Endothelial cell of umbilical vein (primary cell): ENCODE measurements around the gene FBP2. TPM values are rescaled to one million over a fixed set of nuclear protein-coding genes. Genes with fewer than 3 reads are reported as not detected.

Experiments
- BruUV-seq: library from RNA; stranded (reverse); fragments of 400-500 nt; replicated peaks from 2 replicates; lab custom pipeline; 2021; lab: Mats Ljungman, UMichigan
- CTCF ChIA-PET: fragments of 300-600, 350-600 bp; sonication (Branson Sonifier 250); formaldehyde crosslinking; loops from one replicate; lab custom pipeline; 2021; ENCODE audit warnings: antibody characterized with exemption, inconsistent platforms; lab: Charles Lee
- POLR2A ChIA-PET: fragments of 300-600, 350-600 bp; sonication (Branson Sonifier 250); formaldehyde crosslinking; loops from one replicate; lab custom pipeline; 2021; ENCODE audit warnings: antibody characterized with exemption, inconsistent platforms; lab: Charles Lee
- DNase-seq: peaks from one replicate; pipeline ENCODE4 v3.0.0-alpha.2; 2011; ENCODE audit warnings: low read depth, low spot score
- FAIRE-seq: peaks from 2 replicates; lab custom pipeline; 2011; peaks lifted over from hg19 to GRCh38; lab: Jason Lieb, UNC
- H2AFZ ChIP-seq: 2 replicates; pipeline ENCODE4 v1.6.0; 2012; ENCODE audit warnings: low read depth, low read length, control low read depth, inconsistent platforms
- H3K27ac ChIP-seq: 2 replicates; pipeline ENCODE4 v1.5.1; 2011; ENCODE audit warnings: low read depth, mild to moderate bottlenecking, control low read depth, low read length, moderate library complexity; ENCODE audit not compliant: insufficient read depth
- H3K27me3 ChIP-seq, 2 experiments: 2 replicates each; pipeline versions ENCODE4 v1.6.0 to v1.6.1; 2011; ENCODE audit warnings: low read length in 2 of 2, mixed read lengths in 1 of 2; ENCODE audit not compliant: control insufficient read depth in 2 of 2, insufficient read depth in 2 of 2
- H3K36me3 ChIP-seq, 2 experiments: 2 replicates in 1 of 2; 3 replicates in 1 of 2; pipeline ENCODE4 v1.5.1; 2011; ENCODE audit warnings: low read length in 2 of 2, mild to moderate bottlenecking in 1 of 2, moderate library complexity in 1 of 2; ENCODE audit not compliant: control insufficient read depth in 2 of 2, insufficient read depth in 2 of 2; ENCODE audit errors: extremely low read depth in 1 of 2
- H3K4me1 ChIP-seq: 3 replicates; pipeline ENCODE4 v1.5.1; 2011; ENCODE audit warnings: mild to moderate bottlenecking, low read length; ENCODE audit not compliant: control insufficient read depth, insufficient read depth; ENCODE audit errors: extremely low read depth
- H3K4me2 ChIP-seq: 2 replicates; pipeline ENCODE4 v1.6.1; 2011; ENCODE audit warnings: low read length, control low read depth, mixed read lengths; ENCODE audit not compliant: insufficient read depth
- H3K4me3 ChIP-seq, 3 experiments: fragments of 200-600 bp in 1 of 3; sonication (generic), shearing (Covaris generic) in 1 of 3; replicated peaks in 1 of 3; 2 replicates each; pipeline ENCODE4 v1.5.1; 2011 to 2016; ENCODE audit warnings: control low read depth in 3 of 3, low read length in 3 of 3, mild to moderate bottlenecking in 2 of 3, inconsistent platforms in 1 of 3, low read depth in 1 of 3, moderate library complexity in 1 of 3; ENCODE audit not compliant: insufficient read depth in 1 of 3
- H3K79me2 ChIP-seq: 2 replicates; pipeline ENCODE4 v1.6.0; 2012; ENCODE audit warnings: low read length, inconsistent platforms; ENCODE audit not compliant: control insufficient read depth, insufficient read depth
- H3K9ac ChIP-seq: replicated peaks from 2 replicates; pipeline ENCODE3; 2011; ENCODE audit warnings: low read length, control low read depth; ENCODE audit not compliant: insufficient read depth; ENCODE audit errors: extremely low read depth
- H3K9me1 ChIP-seq: replicated peaks from 3 replicates; pipeline ENCODE4 v1.6.0; 2011; ENCODE audit warnings: mild to moderate bottlenecking, low read length; ENCODE audit not compliant: control insufficient read depth, insufficient read depth; ENCODE audit errors: extremely low read depth
- H3K9me3 ChIP-seq: replicated peaks from 2 replicates; pipeline ENCODE4 v1.5.1; 2012; ENCODE audit warnings: low read length, inconsistent platforms; ENCODE audit not compliant: control insufficient read depth, insufficient read depth
- H4K20me1 ChIP-seq: replicated peaks from 2 replicates; pipeline ENCODE3; 2011; ENCODE audit warnings: mild to moderate bottlenecking, low read length; ENCODE audit not compliant: control insufficient read depth, insufficient read depth; ENCODE audit errors: extremely low read depth
- EZH2 ChIP-seq: IDR thresholded peaks from 2 replicates; pipeline ENCODE4 v1.6.1; 2012; ENCODE audit warnings: borderline replicate concordance, low read depth, mild to moderate bottlenecking, moderate library complexity, low read length, inconsistent platforms; ENCODE audit not compliant: severe bottlenecking
- FOS ChIP-seq: IDR thresholded peaks from 2 replicates; pipeline ENCODE4 v1.6.1; 2011; ENCODE audit warnings: mild to moderate bottlenecking, low read length, moderate library complexity, borderline replicate concordance; ENCODE audit not compliant: insufficient read depth
- GATA2 ChIP-seq: IDR thresholded peaks from 2 replicates; pipeline ENCODE4 v1.7.0; 2011; ENCODE audit warnings: low read depth, mild to moderate bottlenecking, moderate library complexity, mixed read lengths, low read length; ENCODE audit not compliant: insufficient read length, insufficient read depth
- JUN ChIP-seq: IDR thresholded peaks from 2 replicates; pipeline ENCODE4 v1.6.1; 2011; ENCODE audit warnings: borderline replicate concordance, low read depth; ENCODE audit not compliant: insufficient read length, insufficient read depth
- MYC ChIP-seq: IDR thresholded peaks from one replicate; pipeline ENCODE4 v1.6.1; 2011; ENCODE audit warnings: mild to moderate bottlenecking, low read depth, low read length
- POLR2A ChIP-seq: IDR thresholded peaks from 2 replicates; pipeline ENCODE4 v1.6.1; 2012; ENCODE audit warnings: low read depth, mild to moderate bottlenecking, control low read depth, low read length
- POLR2AphosphoS5 ChIP-seq: IDR thresholded peaks from 2 replicates; pipeline ENCODE4 v1.6.1; 2012; ENCODE audit warnings: low read depth, mild to moderate bottlenecking, control low read depth, low read length, moderate library complexity; ENCODE audit not compliant: insufficient read depth
- dilution Hi-C: fragments of 300-500 bp; cut with MboI; formaldehyde crosslinking; loops from one replicate; pipeline ENCODE4 v1.15.0; 2019; ENCODE audit warnings: low sequenced_read_pairs; ENCODE audit not compliant: extremely low pct_ligation_motif_present
- intact Hi-C: fragments of 100-400 bp; cut with micrococcal nuclease; formaldehyde crosslinking; loops from one replicate; pipeline ENCODE4 v1.10.0; 2022
- polyA plus RNA-seq, 4 experiments: library from polyadenylated mRNA; depleted of rRNA in 3 of 4; stranded (reverse) in 3 of 4; unstranded in 1 of 4; fragments of >200 nt; gene quantifications; 2 replicates each; pipeline versions ENCODE4 v1.2.1 to v1.2.3, GENCODE V29; 2011 to 2012; ENCODE audit warnings: missing spikeins in 1 of 4
- total RNA-seq: library from RNA; stranded (reverse); gene quantifications from 2 replicates; pipeline ENCODE4 v1.2.3, GENCODE V29; 2021
- TF ChIP-seq, protein P1 (sequence below): IDR thresholded peaks from 2 replicates; pipeline ENCODE4 v1.6.1; 2011; ENCODE audit not compliant: insufficient read depth, insufficient read length
- TF ChIP-seq, protein P2 (sequence below), 2 donors: IDR thresholded peaks; 1 replicate in 1 of 2; 2 replicates in 1 of 2; pipeline ENCODE4 v1.5.1; 2011; ENCODE audit warnings: low read length in 2 of 2, mild to moderate bottlenecking in 2 of 2, moderate library complexity in 2 of 2, control low read depth in 1 of 2, inconsistent platforms in 1 of 2, low read depth in 1 of 2; ENCODE audit not compliant: insufficient read depth in 1 of 2; ENCODE audit errors: extremely low read depth in 1 of 2

Gene FBP2
- total and polyA plus RNA-seq, 2 donors (not counting 3 experiments of a cell fraction or from before 2014, with no cell fraction given): not detected

DNA sequence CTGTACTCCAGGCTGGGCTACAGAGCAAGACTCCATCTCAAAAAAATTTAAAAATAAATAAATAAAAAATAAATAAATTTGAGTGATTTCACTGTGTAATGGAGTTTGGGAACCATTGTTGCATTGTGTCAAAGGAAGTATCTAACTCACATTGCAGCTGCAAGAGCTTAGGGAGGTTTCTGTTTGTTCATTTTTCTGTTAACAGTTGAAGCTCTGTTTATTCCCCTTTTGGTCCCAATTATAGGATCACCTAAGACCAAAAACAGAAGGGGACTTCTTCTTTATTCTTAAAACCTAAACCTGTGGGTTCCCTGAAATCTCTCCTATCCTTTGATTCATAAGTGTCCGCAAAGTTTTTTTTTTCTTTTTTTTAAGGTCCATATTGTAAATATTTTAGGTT is 67.4 kb downstream of the FBP2 start:
- Histone ChIP-seq H4K20me1 (no peaks in the 10 kb centered on the region), H3K4me1 (no peaks in the 10 kb centered on the region), H3K4me3 (no peak overlapping the region), H3K9me3 (no peaks in the 10 kb centered on the region), H3K27ac (no peak overlapping the region), H3K4me2 (no peak overlapping the region), H3K79me2 (no peaks in the 10 kb centered on the region), H3K9me1 (no peaks in the 10 kb centered on the region), H3K27me3 (peaks cover 0 to 3% of the 10 kb centered on the region in 2 experiments), H2AFZ (no peak overlapping the region), H3K9ac (no peak overlapping the region), H3K36me3 (no peaks in the 10 kb centered on the region)
- ChIA-PET CTCF (no interaction called here), POLR2A (no interaction called here)
- FAIRE-seq: no peak
- intact Hi-C loops: no loop called here
- dilution Hi-C loops: no loop called here
- TF ChIP-seq, protein P1, sequence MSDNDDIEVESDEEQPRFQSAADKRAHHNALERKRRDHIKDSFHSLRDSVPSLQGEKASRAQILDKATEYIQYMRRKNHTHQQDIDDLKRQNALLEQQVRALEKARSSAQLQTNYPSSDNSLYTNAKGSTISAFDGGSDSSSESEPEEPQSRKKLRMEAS: no peak
- TF ChIP-seq, protein P2, sequence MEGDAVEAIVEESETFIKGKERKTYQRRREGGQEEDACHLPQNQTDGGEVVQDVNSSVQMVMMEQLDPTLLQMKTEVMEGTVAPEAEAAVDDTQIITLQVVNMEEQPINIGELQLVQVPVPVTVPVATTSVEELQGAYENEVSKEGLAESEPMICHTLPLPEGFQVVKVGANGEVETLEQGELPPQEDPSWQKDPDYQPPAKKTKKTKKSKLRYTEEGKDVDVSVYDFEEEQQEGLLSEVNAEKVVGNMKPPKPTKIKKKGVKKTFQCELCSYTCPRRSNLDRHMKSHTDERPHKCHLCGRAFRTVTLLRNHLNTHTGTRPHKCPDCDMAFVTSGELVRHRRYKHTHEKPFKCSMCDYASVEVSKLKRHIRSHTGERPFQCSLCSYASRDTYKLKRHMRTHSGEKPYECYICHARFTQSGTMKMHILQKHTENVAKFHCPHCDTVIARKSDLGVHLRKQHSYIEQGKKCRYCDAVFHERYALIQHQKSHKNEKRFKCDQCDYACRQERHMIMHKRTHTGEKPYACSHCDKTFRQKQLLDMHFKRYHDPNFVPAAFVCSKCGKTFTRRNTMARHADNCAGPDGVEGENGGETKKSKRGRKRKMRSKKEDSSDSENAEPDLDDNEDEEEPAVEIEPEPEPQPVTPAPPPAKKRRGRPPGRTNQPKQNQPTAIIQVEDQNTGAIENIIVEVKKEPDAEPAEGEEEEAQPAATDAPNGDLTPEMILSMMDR (IDR thresholded peaks at IDR 0.05; ENCODE audit: extremely low read depth in 1 of 2, insufficient read depth in 1 of 2, low read depth in 1 of 2, low read length in 2 of 2): no peak
- TF ChIP-seq POLR2A (no peak), MYC (no peak)
- BruUV-seq: no TSS peak
- no peak for DNase-seq

DNA sequence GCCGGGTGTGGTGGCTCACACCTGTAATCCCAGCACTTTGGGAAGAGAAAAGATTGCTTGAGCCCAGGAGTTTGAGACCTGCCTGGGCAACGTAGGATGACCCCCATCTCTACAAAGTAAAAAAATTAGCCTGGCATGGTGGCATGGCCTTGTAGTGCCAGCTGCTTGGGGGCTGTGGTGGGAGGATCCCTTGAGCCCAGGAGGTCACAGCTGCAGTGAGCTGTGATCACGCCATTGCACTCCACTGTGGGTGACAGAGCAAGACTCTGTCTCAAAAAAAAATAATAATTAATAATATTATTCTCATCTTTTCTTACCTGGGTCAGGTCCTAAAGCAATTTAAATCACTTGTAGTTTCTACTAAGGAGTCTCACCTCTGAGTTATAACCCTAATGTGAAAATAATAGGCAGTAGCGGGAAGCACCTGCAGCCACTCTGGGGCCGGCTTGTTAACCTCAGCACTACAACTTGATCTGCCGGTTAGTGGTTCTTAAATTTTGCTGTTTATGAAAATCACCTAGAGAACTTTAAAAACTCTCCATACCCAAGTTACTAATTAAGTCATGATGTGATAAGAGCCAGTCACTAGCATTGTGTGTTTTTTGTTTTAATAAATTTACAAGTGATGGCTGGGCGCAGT is 68.1 kb downstream of the FBP2 start:
- H3K27me3 ChIP-seq: peaks cover 0 to 3% of the 10 kb centered on the region in 2 experiments
- no peak for FAIRE-seq
- no peak for TF ChIP-seq JUN
- no peak for TF ChIP-seq POLR2A
- no peak for TF ChIP-seq EZH2
- TF ChIP-seq, protein P2 (IDR thresholded peaks at IDR 0.05; ENCODE audit: extremely low read depth in 1 of 2, insufficient read depth in 1 of 2, low read depth in 1 of 2, low read length in 2 of 2): no peak
- no peak for TF ChIP-seq FOS
- TF ChIP-seq, protein P1: no peak
- TF ChIP-seq MYC: no peak
- TF ChIP-seq GATA2: no peak
- TF ChIP-seq POLR2AphosphoS5: no peak
- H3K4me2 ChIP-seq: no peak overlapping the region
- dilution Hi-C loops: no loop called here
- no peaks in the 10 kb centered on the region for H3K9me1 ChIP-seq
- ChIA-PET POLR2A (no interaction called here), CTCF (no interaction called here)
- no peak overlapping the region for H3K9ac ChIP-seq
- no peak for DNase-seq
- H3K36me3 ChIP-seq: no peaks in the 10 kb centered on the region
- H3K4me3 ChIP-seq: no peak overlapping the region
- H3K9me3 ChIP-seq: no peaks in the 10 kb centered on the region
- no TSS peak for BruUV-seq
- H2AFZ ChIP-seq: no peak overlapping the region
- intact Hi-C loops: no loop called here
- no peaks in the 10 kb centered on the region for H3K4me1 ChIP-seq
- H3K79me2 ChIP-seq: no peaks in the 10 kb centered on the region
- no peaks in the 10 kb centered on the region for H4K20me1 ChIP-seq
- H3K27ac ChIP-seq: no peak overlapping the region
